HL-60/S4 treated with phorbol 12-myristate 13-acetate at 8.2 ng/mL for 4 days and 3 days (cell line): ENCODE data around the gene VEPH1.

ENCODE experiments used
- in situ Hi-C: fragments of 300-500 bp; cut with MboI; formaldehyde crosslinking; loops from 2 replicates; pipeline ENCODE4 v1.15.0; 2022; ENCODE audit warnings: low sequenced_read_pairs

Gene VEPH1

GRCh38 chr3:157526036-157526435 is 22.8 kb upstream of the VEPH1 start:
- in situ Hi-C loops = no loop called here

GRCh38 chr3:157523814-157524213 is 20.6 kb upstream of the VEPH1 start:
- in situ Hi-C loops = no loop called here

- in situ Hi-C loops = no loop called here
Observed at GRCh38 chr3:157522648-157523047, 19.4 kb upstream of the VEPH1 start.

GRCh38 chr3:157520485-157521150 is 17.4 kb upstream of the VEPH1 start:
- in situ Hi-C loops = no loop called here

- in situ Hi-C loops = no loop called here
Observed at GRCh38 chr3:157518881-157519280, 15.7 kb upstream of the VEPH1 start.

GRCh38 chr3:157516928-157517327 is 13.7 kb upstream of the VEPH1 start:
- in situ Hi-C loops = no loop called here

- in situ Hi-C loops = no loop called here
Observed at GRCh38 chr3:157515398-157515797, 12.2 kb upstream of the VEPH1 start.

- in situ Hi-C loops = no loop called here
Observed at GRCh38 chr3:157514371-157514895, 11.2 kb upstream of the VEPH1 start.

GRCh38 chr3:157513585-157513984 is 10.4 kb upstream of the VEPH1 start:
- in situ Hi-C loops = no loop called here

- in situ Hi-C loops = no loop called here
Observed at GRCh38 chr3:157512534-157512933, 9.3 kb upstream of the VEPH1 start.

- in situ Hi-C loops = no loop called here
Observed at GRCh38 chr3:157508461-157508860, 5.2 kb upstream of the VEPH1 start.

GRCh38 chr3:157501863-157502262 is 1.4 kb downstream of the VEPH1 start:
- in situ Hi-C loops = no loop called here

GRCh38 chr3:157500232-157500631 is 3.0 kb downstream of the VEPH1 start:
- in situ Hi-C loops = no loop called here

- in situ Hi-C loops = no loop called here
Observed at GRCh38 chr3:157499342-157499963, 3.8 kb downstream of the VEPH1 start.

GRCh38 chr3:157498371-157498770 is 4.8 kb downstream of the VEPH1 start:
- in situ Hi-C loops = no loop called here

- in situ Hi-C loops = no loop called here
Observed at GRCh38 chr3:157495846-157496245, 7.4 kb downstream of the VEPH1 start.

GRCh38 chr3:157494581-157495281 is 8.5 kb downstream of the VEPH1 start:
- in situ Hi-C loops = no loop called here

- in situ Hi-C loops = no loop called here
Observed at GRCh38 chr3:157493627-157494550, 9.3 kb downstream of the VEPH1 start.

GRCh38 chr3:157491136-157491535 is 12.1 kb downstream of the VEPH1 start:
- in situ Hi-C loops = no loop called here

GRCh38 chr3:157488144-157488543 is 15.1 kb downstream of the VEPH1 start:
- in situ Hi-C loops = no loop called here

GRCh38 chr3:157487339-157487738 is 15.9 kb downstream of the VEPH1 start:
- in situ Hi-C loops = no loop called here
